ENCODE measurements around the gene PPIB.
A peak's percentile ranks its signal among the peaks of the same experiment; 100 is the strongest.
"Not testable (repeated sequence)": the region's sequence is repeated elsewhere in the genome, so short reads cannot be mapped to it uniquely, and the experiment has no call there.

The PPIB gene

DNA sequence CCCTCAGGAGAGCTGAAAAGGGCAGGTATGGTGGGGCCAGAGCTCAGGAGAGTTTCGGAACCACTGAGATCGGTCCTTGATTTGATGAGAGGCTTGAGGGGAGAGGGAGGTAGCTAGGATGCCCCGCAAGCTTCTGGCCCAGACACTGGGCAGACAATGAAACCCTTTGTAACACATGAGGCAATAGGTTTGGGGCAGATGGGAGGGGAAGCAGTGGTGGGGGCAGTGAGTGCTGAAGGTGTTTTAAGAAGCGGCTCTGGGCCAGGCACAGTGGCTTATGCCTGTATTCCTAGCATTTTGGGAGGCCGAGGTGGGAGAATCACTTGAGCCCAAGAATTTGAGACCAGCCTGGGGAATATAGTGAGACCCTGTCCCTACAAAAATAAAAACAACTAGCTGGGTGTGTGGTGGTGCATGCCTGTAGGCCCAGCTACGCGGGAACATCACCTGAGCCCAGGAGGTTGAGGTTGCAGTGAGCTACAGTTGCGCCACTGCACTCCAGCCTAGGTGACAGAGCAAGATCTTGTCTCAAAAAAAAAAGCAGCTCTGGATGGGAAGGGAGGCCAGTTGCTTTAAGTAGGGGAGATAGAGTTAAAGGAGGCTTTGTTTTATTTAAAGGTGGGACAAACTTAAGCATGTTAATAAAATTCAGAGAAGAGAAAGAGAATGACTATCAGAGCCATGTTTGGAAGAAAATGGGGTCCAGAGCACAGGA lies 20.9 kb downstream of the PPIB start:
- DNase-seq (ENCODE audit: low read depth): no peak

DNA sequence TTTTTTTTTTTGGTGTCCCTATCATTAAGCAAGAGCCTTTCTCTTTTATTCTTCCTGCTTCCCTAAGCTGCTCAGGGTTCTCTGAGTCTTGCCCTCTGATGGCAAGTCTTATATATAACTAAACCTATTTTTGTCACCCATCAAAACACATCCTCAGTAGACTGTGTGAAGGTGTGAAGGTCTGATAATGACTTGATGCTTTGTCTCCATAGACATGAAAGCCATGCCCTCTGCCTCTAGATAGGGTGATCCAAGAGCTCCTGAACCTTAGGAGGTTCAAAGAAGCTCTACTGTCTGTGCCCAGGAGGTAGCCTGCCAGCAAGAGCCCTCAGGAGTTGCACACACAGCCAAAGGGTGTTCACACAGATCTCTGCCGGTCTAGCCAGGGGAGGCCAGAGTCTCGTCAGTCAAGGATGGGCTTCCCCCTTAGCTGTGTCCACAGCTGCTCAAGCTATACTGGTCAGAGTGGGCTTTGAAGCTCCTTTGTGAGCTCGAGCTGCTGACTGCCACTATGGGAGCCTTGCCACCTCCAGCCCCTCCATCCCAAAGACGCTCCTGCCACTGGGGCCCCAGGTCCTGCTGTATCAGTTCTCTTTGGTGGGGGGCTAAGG lies 24.4 kb downstream of the PPIB start:
- no peak for DNase-seq (ENCODE audit: low read depth)

DNA sequence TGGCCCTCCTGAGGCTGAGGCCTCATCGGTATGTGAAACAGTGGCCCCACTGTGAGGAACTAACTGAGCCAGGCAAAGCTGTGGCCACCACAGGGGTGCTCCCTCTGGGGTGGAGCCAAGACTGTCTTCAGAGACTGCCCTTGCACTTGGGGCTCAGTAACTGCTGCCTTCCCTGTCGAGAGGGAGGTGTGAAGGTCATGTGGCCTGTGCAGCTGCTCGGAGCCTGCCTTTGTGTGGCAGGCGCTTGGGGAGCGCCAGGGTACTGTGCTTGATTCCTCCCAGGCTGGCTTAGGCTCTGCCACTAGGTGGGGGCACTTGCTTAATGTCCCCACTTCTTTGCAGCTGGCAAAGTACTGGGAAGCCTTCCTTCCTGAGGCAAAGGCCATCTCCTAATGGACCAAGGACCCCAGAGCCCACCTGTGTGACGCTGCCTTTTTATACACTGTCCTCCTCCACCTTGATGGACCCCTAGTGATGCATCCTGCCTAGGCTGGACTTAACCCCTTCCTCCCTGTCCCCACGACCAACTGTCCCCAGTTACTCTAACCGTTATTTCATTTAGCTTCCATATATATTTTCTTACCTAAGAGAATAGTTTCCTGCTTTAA lies 25.5 kb downstream of the PPIB start:
- DNase-seq (ENCODE audit: low read depth): no peak

DNA sequence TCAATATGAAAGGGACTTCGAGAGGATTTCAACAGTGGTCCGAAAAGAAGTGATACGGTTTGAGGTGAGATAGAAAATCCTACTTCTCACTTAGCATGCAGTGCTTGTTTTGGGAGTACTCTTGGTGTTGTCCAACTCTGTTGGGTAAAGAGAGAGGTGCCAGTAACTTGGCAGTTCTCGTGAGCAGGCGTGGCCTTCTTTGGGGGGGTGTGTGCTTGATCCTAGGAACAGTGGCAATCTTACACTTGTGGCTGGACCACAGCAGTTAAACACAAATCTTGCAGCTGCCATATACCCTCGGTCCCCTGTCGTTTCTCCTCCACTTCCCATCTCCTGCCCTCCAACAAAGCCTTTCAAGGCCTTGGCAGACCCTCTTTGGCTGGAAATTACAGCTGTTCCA lies 26.5 kb downstream of the PPIB start:
- no peak for DNase-seq (ENCODE audit: low read depth)

DNA sequence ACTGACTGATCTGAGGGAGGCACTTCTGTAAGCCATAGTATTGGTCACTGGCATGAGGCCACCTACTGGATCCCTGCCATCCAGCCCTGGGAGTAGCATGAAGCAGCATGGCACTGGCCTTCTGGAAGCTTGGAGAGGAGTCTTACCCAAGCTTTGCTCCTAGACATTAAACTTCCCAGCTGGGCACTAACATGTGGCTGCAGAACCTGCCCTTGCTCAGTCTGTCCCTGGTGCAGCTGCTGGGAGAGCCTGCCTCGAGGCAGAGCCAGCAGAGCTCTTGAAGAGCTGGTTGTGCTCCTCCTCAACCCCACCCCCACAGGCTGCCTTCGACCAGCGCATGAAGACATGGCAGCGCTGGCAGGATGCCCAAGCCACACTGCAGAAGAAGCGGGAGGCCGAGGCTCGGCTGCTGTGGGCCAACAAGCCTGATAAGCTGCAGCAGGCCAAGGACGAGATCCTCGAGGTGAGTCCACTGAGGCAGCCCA lies 28.4 kb downstream of the PPIB start:
- peak; percentile 21 for DNase-seq (ENCODE audit: low read depth)

DNA sequence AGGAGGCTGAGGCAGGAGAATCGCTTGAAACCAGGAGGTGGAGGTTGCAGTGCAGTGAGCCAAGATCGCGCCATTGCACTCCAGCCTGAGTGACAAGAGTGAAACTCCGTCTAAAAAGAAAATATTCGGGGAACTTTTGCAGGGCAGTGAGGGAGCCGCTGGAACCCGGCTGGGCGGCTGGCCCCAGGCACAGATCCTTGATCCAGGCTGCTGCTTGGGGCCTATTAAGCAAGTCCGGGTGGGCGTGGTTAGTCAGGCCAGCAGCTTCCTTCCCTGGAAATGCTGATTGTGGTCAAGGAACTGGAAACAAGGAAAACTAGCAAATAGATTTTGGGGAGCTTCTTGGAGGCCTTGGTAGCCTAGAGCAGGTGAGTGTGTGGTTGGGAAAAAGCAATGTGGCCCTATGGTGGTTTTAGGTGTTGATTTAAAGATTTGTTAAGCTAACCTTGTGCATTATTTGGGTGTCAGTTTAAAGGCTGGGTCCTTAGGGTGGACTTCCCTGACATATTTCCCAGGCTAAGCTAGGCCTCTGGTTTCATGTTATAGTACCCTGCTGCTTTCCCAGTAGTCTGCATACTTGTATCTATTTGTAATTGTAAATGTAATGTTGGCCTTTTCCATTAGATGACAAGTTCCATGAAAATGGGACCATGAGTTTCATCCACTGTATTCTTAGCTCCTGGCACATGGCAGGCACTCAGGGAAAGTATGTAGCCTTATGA lies 29.0 kb downstream of the PPIB start:
- no peak for DNase-seq (ENCODE audit: low read depth)

DNA sequence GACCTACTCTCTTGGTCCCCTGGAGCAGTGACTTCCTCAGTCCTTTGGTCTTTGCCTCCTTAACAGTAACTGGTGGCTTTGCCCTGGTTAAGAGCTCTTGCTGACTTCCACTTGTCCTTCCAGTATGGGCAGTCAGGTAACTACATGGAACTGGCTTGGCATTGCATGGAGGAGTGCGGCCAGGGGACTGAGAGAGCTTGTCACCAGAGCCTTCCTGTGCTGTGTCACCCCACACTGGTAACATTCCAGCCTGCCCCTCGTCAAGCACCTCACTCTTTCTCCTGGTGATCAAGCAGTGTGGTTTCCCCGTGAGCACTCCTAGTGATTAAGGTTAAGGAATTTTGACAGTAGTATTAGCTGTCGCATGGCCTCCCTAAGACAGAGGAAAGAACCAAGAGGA lies 30.6 kb downstream of the PPIB start:
- DNase-seq (ENCODE audit: low read depth): no peak

DNA sequence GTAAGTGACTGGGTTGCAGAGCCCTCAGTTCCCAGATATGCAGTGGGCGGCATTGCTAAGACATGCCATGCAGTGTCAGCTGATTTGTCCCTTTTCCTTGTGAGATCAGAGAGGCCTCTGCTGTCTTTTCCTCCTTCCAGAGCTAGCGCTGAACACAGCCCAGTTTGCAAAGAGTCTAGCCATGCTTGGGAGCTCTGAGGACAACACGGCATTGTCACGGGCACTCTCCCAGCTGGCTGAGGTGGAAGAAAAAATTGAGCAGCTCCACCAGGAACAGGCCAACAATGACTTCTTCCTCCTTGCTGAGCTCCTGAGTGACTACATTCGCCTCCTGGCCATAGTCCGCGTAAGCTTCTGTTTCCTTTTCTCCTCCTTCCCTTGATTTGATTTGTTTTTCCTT lies 31.3 kb downstream of the PPIB start:
- no peak for DNase-seq (ENCODE audit: low read depth)

DNA sequence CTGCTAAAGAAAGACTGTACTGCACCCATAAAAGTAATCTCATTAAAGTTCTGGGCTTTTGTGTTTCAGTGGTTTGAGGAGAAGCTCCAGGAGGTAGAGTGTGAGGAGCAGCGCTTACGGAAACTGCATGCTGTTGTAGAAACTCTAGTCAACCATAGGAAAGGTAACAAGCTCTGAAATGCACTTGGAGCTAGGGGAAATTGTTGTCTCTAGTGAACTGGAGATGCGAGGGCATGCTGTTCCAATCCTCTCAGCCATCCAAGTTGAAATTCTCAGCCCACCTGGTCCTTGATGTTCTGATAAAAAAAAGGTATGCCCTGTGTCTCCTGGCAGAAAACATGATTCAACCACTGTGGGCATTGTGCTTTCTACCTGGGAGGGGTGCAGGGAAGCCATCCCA lies 32.7 kb downstream of the PPIB start:
- no peak for DNase-seq (ENCODE audit: low read depth)

DNA sequence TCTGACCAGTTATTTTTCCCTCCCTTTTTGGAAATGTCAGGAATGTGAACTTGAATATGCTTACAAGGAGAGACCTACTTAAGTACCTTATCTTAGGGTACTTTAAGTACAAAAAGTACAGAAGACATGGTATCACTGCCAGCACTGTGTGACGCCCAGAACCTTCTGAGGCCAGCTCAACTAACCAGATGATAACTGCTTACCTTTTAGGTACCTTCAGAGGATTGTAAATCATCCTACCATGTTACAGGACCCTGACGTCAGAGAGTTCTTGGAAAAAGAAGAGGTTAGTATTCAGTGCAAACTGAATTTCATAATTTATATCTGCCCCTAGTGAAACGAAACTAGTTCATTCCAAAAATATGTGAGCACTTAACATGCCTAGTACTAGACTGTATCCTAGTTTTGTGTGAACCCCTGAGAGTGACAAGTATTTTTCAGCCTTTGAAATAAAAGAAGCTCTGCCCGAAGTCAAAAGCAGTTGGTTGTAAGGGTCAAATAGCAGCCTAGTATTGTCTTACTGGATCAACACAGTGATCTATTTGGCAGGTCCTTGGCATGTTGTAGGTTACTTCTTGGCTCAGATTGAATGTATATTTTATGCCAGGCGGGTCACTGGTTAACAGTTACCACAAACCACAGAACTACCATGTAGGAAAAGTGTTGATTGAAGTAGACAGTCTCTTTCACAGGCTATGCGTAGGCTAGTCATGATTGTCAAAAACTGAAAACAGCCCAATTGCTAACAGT lies 35.1 kb downstream of the PPIB start:
- DNase-seq (ENCODE audit: low read depth): no peak

DNA sequence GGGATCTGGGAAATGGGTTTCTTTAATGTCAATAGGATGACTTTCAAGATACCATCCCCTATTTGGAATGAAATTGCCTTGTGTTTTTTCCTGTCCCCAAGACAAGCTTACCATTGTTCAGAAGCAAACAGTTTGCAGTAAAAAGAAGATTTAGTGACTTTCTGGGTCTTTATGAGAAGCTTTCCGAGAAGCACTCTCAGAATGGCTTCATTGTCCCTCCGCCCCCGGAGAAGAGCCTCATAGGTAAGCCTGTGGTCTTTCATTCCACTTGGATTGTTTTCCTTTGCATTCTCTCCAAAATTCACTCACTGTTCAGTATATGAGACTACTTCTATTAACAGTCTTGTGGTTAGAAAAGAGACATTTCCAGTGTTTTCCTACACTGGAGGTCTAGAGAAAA lies 36.8 kb downstream of the PPIB start:
- no peak for DNase-seq (ENCODE audit: low read depth)

DNA sequence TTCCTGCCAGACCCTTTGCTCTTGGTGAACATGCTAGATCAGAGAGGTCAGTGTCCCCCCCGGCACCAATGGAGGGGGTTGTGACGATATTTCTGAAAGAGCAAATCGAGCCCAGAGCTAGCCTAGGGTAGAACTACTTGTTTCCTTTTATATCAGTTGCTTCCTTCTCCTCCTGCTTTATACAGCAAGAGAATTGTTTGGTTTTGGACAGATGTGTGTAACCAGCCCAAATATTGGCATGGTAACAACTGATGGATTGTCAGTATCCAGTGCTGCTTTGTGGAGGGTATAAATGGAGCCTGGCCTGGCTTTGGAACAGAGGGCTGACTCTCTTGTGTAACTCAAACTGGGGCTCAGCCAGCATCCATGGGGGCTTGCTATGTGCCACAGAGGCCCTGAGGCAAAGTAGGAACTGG lies 39.9 kb downstream of the PPIB start:
- DNase-seq (ENCODE audit: low read depth): no peak

DNA sequence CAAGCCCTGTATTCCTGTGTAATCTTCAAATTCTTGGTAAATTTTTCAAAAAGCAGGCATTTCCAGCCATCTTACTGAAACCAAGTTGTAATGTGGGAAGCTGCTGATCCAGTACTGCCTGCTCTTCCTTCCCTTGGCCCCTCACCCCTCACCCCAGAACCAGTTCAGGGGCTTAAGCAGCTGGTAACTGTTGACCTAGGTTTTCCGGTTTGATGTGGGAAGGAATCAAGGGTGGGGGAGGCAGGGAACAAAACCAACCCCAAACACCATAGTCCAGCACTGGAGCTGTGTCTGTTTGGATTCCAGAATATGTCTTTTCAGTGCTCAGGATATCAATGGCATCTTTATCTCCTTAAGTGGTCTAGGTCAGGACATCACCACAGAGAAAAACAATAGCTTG lies 40.4 kb downstream of the PPIB start:
- no peak for DNase-seq (ENCODE audit: low read depth)

DNA sequence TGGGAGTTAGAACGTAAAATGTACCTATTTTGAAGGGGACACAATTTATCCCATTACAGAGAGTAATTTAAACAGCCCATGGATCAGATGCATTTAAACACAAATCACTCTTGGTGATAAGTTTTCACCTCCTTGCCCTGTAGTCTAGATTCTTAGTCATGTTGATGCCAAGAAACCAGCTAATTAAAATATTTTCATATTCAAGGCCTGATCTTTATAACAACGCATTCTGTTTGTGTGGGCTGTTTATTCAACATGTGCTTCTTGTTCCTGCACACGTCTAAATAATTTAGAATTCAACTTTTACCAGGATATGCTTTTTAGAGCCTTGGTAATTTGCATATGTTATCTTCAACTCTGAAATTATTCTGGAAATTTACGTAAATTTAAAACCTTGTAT lies 41.2 kb downstream of the PPIB start:
- DNase-seq (ENCODE audit: low read depth): no peak

DNA sequence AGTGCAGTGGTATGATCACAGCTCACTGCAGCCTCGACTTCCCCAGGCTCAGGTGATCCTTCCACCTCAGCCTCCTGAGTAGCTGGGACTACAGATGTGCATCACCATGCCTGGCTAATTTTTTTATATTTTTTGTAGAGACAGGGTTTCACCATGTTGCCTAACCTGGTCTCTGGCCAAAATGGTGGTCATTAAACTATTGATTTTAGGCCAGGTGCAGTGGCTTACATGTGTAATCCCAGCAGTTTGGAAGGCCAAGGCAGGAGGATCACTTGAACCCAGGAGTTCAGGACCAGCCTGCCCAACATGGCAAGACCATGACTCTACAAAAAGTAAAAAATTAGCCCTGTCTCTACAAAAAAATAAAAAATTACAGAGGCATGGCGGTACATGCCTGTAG lies 42.5 kb downstream of the PPIB start:
- DNase-seq (ENCODE audit: low read depth): not testable (repeated sequence)

DNA sequence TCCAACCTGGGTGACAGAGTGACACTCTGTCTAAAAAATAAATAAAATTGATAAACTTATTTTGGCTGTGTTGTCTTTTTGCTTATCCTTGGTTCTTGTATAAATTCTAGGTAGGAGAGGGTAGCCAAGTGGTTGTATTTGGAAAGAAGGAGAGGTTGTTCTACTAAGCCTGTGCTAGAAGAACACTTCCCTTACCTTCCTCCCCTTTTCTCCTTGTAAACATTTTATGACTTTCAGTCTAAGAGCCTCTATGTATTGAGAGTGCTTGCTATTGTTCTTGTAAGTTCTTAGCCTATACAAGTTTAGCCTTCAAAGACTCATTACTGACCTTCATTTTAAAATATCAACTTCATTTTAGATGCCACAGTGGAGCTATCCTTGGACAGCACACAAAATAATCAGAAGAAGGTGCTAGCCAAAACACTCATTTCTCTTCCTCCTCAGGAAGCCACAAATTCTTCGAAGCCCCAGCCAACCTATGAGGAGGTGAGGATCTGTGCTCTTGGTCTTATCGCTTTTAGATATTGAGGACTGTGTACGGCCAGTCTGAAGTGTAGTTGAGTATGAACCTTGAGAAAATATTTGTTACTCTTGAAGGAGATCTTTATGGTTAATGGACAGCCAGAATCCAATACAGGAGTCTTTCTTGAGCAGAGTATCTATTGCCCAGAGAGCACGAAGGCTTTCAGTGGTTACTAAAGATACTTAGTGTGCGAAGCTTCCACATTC lies 44.9 kb downstream of the PPIB start:
- DNase-seq (ENCODE audit: low read depth): no peak

DNA sequence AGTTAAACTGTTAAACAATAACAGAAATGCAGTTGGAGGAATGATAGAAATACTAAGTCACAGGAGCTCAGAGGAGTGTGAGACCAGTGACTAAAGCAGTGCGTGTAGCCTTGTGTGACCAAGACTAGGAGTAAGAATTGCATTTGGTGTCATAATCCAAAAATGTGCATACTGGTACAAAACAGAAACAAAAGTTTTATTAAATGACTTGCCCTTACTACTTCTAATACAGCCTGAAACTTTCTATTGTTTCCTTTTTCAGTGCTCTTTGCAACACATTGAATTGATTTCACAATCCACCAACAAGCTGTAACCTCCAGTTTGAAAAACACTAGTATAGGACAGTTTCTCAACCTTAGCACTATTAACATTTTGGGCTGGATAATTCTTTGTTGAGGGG lies 49.9 kb downstream of the PPIB start:
- DNase-seq (ENCODE audit: low read depth): peak; percentile 36

DNA sequence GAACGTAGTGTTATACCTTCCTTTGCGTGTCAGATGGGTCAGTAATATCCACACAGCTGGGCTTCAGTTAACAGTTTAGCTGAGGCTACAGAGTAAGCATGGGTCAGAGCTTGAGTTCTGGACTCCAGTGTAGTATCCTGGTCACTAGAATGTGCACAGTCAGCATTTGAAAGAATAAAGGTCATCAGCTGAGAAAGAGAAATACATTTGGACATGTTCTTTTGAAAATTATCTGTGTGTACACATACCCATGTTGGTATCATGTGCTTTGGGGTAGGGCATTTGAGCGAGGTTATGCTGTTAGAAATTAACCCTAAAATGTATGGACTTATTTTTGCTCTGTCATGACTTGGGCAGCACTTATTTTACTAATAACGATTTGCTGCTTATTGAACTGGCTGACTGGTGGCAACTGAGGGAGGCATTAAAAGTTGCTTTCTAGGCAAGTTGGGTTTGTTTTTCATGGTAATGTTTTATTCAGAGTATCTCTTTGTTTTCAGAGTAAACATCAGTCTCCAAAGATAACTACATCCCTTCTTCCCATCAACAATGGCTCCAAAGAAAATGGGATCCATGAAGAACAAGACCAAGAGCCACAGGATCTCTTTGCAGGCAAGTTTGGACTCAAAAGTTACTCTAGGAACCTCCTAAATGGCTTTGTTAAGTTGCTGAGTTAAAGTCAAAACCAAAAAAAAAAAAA lies 50.6 kb downstream of the PPIB start:
- DNase-seq (ENCODE audit: low read depth): no peak

DNA sequence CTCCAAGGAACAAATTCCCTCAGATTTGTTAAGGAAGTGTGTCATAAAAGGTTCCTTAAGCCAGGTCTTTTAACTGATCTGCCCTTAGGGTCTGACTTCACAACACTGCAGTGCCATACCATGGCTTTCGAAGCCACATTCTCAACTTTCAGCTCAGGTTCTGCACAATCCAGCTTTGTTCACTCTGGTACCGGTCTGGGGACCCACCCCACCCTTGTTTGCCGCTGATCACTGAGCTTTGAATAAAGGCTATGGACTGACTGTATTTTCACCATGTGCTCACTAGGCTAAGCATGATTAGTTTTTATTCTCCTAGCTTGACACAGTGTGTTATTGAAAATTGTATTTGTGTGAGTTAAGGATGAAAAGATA lies 51.2 kb downstream of the PPIB start:
- DNase-seq (ENCODE audit: low read depth): no peak

DNA sequence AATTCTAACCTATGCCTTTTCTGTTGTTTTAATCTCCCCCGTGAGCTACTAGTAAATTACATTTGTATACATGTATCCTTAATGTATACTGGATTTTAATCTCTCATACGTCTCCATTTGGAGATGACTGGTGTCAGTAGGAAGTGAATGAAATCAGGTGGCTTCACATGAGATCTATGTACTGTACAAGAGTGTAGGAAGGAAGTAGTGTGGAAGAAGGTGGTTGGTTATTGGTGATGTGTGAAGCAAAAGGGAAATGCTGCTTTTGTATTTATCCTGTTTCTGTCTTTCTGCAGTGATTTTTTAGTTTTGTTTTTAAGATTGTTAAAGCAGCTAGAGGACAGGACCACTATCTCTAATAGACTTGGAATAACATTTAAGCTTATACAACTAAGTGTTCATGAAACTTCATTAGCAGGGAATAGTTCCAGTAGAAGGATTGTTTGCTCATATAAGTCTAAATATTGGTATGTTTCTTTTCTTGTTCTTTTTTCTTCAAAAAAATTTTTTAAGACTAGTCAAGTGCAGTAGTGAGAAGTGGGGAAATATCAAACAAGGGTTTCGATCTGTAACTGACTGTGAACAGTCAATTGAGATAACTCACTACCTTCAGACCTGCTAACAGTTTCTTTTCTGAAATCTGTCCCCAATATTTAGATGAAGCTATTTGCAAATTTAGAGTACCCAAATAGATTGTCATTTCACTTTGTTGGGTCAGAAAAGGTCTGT lies 51.7 kb downstream of the PPIB start:
- no peak for DNase-seq (ENCODE audit: low read depth)

Data from fibroblast of the conjunctiva (primary cell).